Endothelial cell of umbilical vein (primary cell): ENCODE results near the gene CPSF7. TPM values are rescaled to one million over a fixed set of nuclear protein-coding genes. Genes with fewer than 3 reads are reported as not detected.

Source experiments
- BruUV-seq: library from RNA; stranded (reverse); fragments of 400-500 nt; replicated peaks from 2 replicates; lab custom pipeline; 2021; lab: Mats Ljungman, UMichigan
- CTCF ChIA-PET: fragments of 300-600, 350-600 bp; sonication (Branson Sonifier 250); formaldehyde crosslinking; loops from one replicate; lab custom pipeline; 2021; ENCODE audit warnings: antibody characterized with exemption, inconsistent platforms; lab: Charles Lee
- POLR2A ChIA-PET: fragments of 300-600, 350-600 bp; sonication (Branson Sonifier 250); formaldehyde crosslinking; loops from one replicate; lab custom pipeline; 2021; ENCODE audit warnings: antibody characterized with exemption, inconsistent platforms; lab: Charles Lee
- DNase-seq: peaks from one replicate; pipeline ENCODE4 v3.0.0-alpha.2; 2011; ENCODE audit warnings: low read depth, low spot score
- FAIRE-seq: peaks from 2 replicates; lab custom pipeline; 2011; peaks lifted over from hg19 to GRCh38; lab: Jason Lieb, UNC
- H2AFZ ChIP-seq: 2 replicates; pipeline ENCODE4 v1.6.0; 2012; ENCODE audit warnings: low read depth, low read length, control low read depth, inconsistent platforms
- H3K27ac ChIP-seq: 2 replicates; pipeline ENCODE4 v1.5.1; 2011; ENCODE audit warnings: low read depth, mild to moderate bottlenecking, control low read depth, low read length, moderate library complexity; ENCODE audit not compliant: insufficient read depth
- H3K27me3 ChIP-seq, 2 experiments: 2 replicates each; pipeline versions ENCODE4 v1.6.0 to v1.6.1; 2011; ENCODE audit warnings: low read length in 2 of 2, mixed read lengths in 1 of 2; ENCODE audit not compliant: control insufficient read depth in 2 of 2, insufficient read depth in 2 of 2
- H3K36me3 ChIP-seq, 2 experiments: 2 replicates in 1 of 2; 3 replicates in 1 of 2; pipeline ENCODE4 v1.5.1; 2011; ENCODE audit warnings: low read length in 2 of 2, mild to moderate bottlenecking in 1 of 2, moderate library complexity in 1 of 2; ENCODE audit not compliant: control insufficient read depth in 2 of 2, insufficient read depth in 2 of 2; ENCODE audit errors: extremely low read depth in 1 of 2
- H3K4me1 ChIP-seq: 3 replicates; pipeline ENCODE4 v1.5.1; 2011; ENCODE audit warnings: mild to moderate bottlenecking, low read length; ENCODE audit not compliant: control insufficient read depth, insufficient read depth; ENCODE audit errors: extremely low read depth
- H3K4me2 ChIP-seq: 2 replicates; pipeline ENCODE4 v1.6.1; 2011; ENCODE audit warnings: low read length, control low read depth, mixed read lengths; ENCODE audit not compliant: insufficient read depth
- H3K4me3 ChIP-seq, 3 experiments: fragments of 200-600 bp in 1 of 3; sonication (generic), shearing (Covaris generic) in 1 of 3; replicated peaks in 1 of 3; 2 replicates each; pipeline ENCODE4 v1.5.1; 2011 to 2016; ENCODE audit warnings: control low read depth in 3 of 3, low read length in 3 of 3, mild to moderate bottlenecking in 2 of 3, inconsistent platforms in 1 of 3, low read depth in 1 of 3, moderate library complexity in 1 of 3; ENCODE audit not compliant: insufficient read depth in 1 of 3
- H3K79me2 ChIP-seq: 2 replicates; pipeline ENCODE4 v1.6.0; 2012; ENCODE audit warnings: low read length, inconsistent platforms; ENCODE audit not compliant: control insufficient read depth, insufficient read depth
- H3K9ac ChIP-seq: replicated peaks from 2 replicates; pipeline ENCODE3; 2011; ENCODE audit warnings: low read length, control low read depth; ENCODE audit not compliant: insufficient read depth; ENCODE audit errors: extremely low read depth
- H3K9me1 ChIP-seq: replicated peaks from 3 replicates; pipeline ENCODE4 v1.6.0; 2011; ENCODE audit warnings: mild to moderate bottlenecking, low read length; ENCODE audit not compliant: control insufficient read depth, insufficient read depth; ENCODE audit errors: extremely low read depth
- H3K9me3 ChIP-seq: replicated peaks from 2 replicates; pipeline ENCODE4 v1.5.1; 2012; ENCODE audit warnings: low read length, inconsistent platforms; ENCODE audit not compliant: control insufficient read depth, insufficient read depth
- H4K20me1 ChIP-seq: replicated peaks from 2 replicates; pipeline ENCODE3; 2011; ENCODE audit warnings: mild to moderate bottlenecking, low read length; ENCODE audit not compliant: control insufficient read depth, insufficient read depth; ENCODE audit errors: extremely low read depth
- CTCF ChIP-seq, 2 donors: IDR thresholded peaks; 1 replicate in 1 of 2; 2 replicates in 1 of 2; pipeline ENCODE4 v1.5.1; 2011; ENCODE audit warnings: low read length in 2 of 2, mild to moderate bottlenecking in 2 of 2, moderate library complexity in 2 of 2, control low read depth in 1 of 2, inconsistent platforms in 1 of 2, low read depth in 1 of 2; ENCODE audit not compliant: insufficient read depth in 1 of 2; ENCODE audit errors: extremely low read depth in 1 of 2
- EZH2 ChIP-seq: IDR thresholded peaks from 2 replicates; pipeline ENCODE4 v1.6.1; 2012; ENCODE audit warnings: borderline replicate concordance, low read depth, mild to moderate bottlenecking, moderate library complexity, low read length, inconsistent platforms; ENCODE audit not compliant: severe bottlenecking
- FOS ChIP-seq: IDR thresholded peaks from 2 replicates; pipeline ENCODE4 v1.6.1; 2011; ENCODE audit warnings: mild to moderate bottlenecking, low read length, moderate library complexity, borderline replicate concordance; ENCODE audit not compliant: insufficient read depth
- GATA2 ChIP-seq: IDR thresholded peaks from 2 replicates; pipeline ENCODE4 v1.7.0; 2011; ENCODE audit warnings: low read depth, mild to moderate bottlenecking, moderate library complexity, mixed read lengths, low read length; ENCODE audit not compliant: insufficient read length, insufficient read depth
- JUN ChIP-seq: IDR thresholded peaks from 2 replicates; pipeline ENCODE4 v1.6.1; 2011; ENCODE audit warnings: borderline replicate concordance, low read depth; ENCODE audit not compliant: insufficient read length, insufficient read depth
- MAX ChIP-seq: IDR thresholded peaks from 2 replicates; pipeline ENCODE4 v1.6.1; 2011; ENCODE audit not compliant: insufficient read depth, insufficient read length
- MYC ChIP-seq: IDR thresholded peaks from one replicate; pipeline ENCODE4 v1.6.1; 2011; ENCODE audit warnings: mild to moderate bottlenecking, low read depth, low read length
- POLR2A ChIP-seq: IDR thresholded peaks from 2 replicates; pipeline ENCODE4 v1.6.1; 2012; ENCODE audit warnings: low read depth, mild to moderate bottlenecking, control low read depth, low read length
- POLR2AphosphoS5 ChIP-seq: IDR thresholded peaks from 2 replicates; pipeline ENCODE4 v1.6.1; 2012; ENCODE audit warnings: low read depth, mild to moderate bottlenecking, control low read depth, low read length, moderate library complexity; ENCODE audit not compliant: insufficient read depth
- dilution Hi-C: fragments of 300-500 bp; cut with MboI; formaldehyde crosslinking; loops from one replicate; pipeline ENCODE4 v1.15.0; 2019; ENCODE audit warnings: low sequenced_read_pairs; ENCODE audit not compliant: extremely low pct_ligation_motif_present
- intact Hi-C: fragments of 100-400 bp; cut with micrococcal nuclease; formaldehyde crosslinking; loops from one replicate; pipeline ENCODE4 v1.10.0; 2022
- polyA plus RNA-seq, 4 experiments: library from polyadenylated mRNA; depleted of rRNA in 3 of 4; stranded (reverse) in 3 of 4; unstranded in 1 of 4; fragments of >200 nt; gene quantifications; 2 replicates each; pipeline versions ENCODE4 v1.2.1 to v1.2.3, GENCODE V29; 2011 to 2012; ENCODE audit warnings: missing spikeins in 1 of 4
- total RNA-seq: library from RNA; stranded (reverse); gene quantifications from 2 replicates; pipeline ENCODE4 v1.2.3, GENCODE V29; 2021

Gene CPSF7
- total and polyA plus RNA-seq, 2 donors (not counting 3 experiments of a cell fraction or from before 2014, with no cell fraction given) = 77.0 to 88.4 TPM

- TF ChIP-seq POLR2A (no peak), FOS (no peak), EZH2 (no peak), JUN (no peak), GATA2 (no peak), MYC (no peak), MAX (no peak), POLR2AphosphoS5 (no peak), CTCF (IDR thresholded peaks at IDR 0.05; ENCODE audit: extremely low read depth in 1 of 2, insufficient read depth in 1 of 2, low read depth in 1 of 2, low read length in 2 of 2) (no peak)
- intact Hi-C loops (no loop called here), dilution Hi-C loops (no loop called here)
- Histone ChIP-seq H3K79me2 (peaks cover 67% of the 10 kb centered on the region), H3K27ac (no peak overlapping the region), H3K36me3 (peaks cover 15 to 28% of the 10 kb centered on the region in 2 experiments), H3K9ac (no peak overlapping the region), H3K27me3 (no peaks in the 10 kb centered on the region), H2AFZ (no peak overlapping the region), H3K9me3 (no peaks in the 10 kb centered on the region), H3K4me3 (no peak overlapping the region), H3K4me2 (no peak overlapping the region), H3K4me1 (peaks cover 11% of the 10 kb centered on the region), H3K9me1 (no peaks in the 10 kb centered on the region), H4K20me1 (no peaks in the 10 kb centered on the region)
- no TSS peak for BruUV-seq
- DNase-seq (no peak), FAIRE-seq (no peak)
- POLR2A ChIA-PET = no interaction called here
- CTCF ChIA-PET = interaction anchor here (0.6 to 2.8 kb wide), 4 partner anchors 10 to 40 kb away, joined by 3 to 6 read pairs (median 4); no protein-coding TSS in a partner anchor
Observed at GRCh38 chr11:61425367-61426131, 4.2 kb downstream of the CPSF7 start.
